K562 (cell line): ENCODE results near the gene IQCN. TPM values are rescaled to one million over a fixed set of nuclear protein-coding genes. Genes with fewer than 3 reads are reported as not detected.

ENCODE experiments used
- CGGBP1 ChIP-seq: fragments of 250-450 bp; sonication (Bioruptor Pico); IDR thresholded peaks from 2 replicates; pipeline ENCODE4 v1.9.0; 2021; ENCODE audit warnings: mild to moderate bottlenecking
- CTBP1 ChIP-seq: fragments of 450-650 bp; IDR thresholded peaks from 2 replicates; pipeline ENCODE4 v1.6.1; 2016; ENCODE audit warnings: borderline replicate concordance
- DLX4 ChIP-seq: fragments of 250-450 bp; sonication (Bioruptor Pico); IDR thresholded peaks from 2 replicates; pipeline ENCODE4 v1.6.1; 2021; ENCODE audit warnings: mild to moderate bottlenecking
- ESRRA ChIP-seq: fragments of 450-650 bp; IDR thresholded peaks from 2 replicates; pipeline ENCODE4 v1.6.1; 2014; ENCODE audit warnings: low read depth, mild to moderate bottlenecking, moderate library complexity, borderline replicate concordance
- ETV1 ChIP-seq: fragments of 450-650 bp; conservative IDR thresholded peaks from 2 replicates; pipeline ENCODE4 v1.6.1; 2016; ENCODE audit warnings: missing genetic modification characterization, control low read depth, low read depth, missing compliant biosample characterization
- FOXP1 ChIP-seq: sonication (generic); formaldehyde crosslinking; IDR thresholded peaks from 2 replicates; pipeline ENCODE4 v1.8.0; 2022; ENCODE audit warnings: mild to moderate bottlenecking, missing genetic modification reagents
- GATAD2A ChIP-seq: fragments of 450-650 bp; IDR thresholded peaks from 2 replicates; pipeline ENCODE4 v1.6.1; 2017
- GTF2B ChIP-seq: IDR thresholded peaks from 2 replicates; pipeline ENCODE4 v1.6.1; 2011; ENCODE audit not compliant: insufficient read length; ENCODE audit errors: extremely low read depth
- GTF2E2 ChIP-seq: fragments of 200-800 bp; sonication (Bioruptor generic); IDR thresholded peaks from 2 replicates; pipeline ENCODE4 v1.6.1; 2016; ENCODE audit warnings: missing genetic modification characterization, missing compliant biosample characterization
- HLTF ChIP-seq: fragments of 450-650 bp; IDR thresholded peaks from 2 replicates; pipeline ENCODE4 v1.6.1; 2016
- LARP7 ChIP-seq: fragments of 450-650 bp; IDR thresholded peaks from 2 replicates; pipeline ENCODE4 v1.6.1; 2016
- MCM3 ChIP-seq: fragments of 450-650 bp; IDR thresholded peaks from 2 replicates; pipeline ENCODE4 v1.6.1; 2016
- MYNN ChIP-seq, 2 experiments: sonication (generic); formaldehyde crosslinking in 1 of 2; IDR thresholded peaks; 2 replicates each; pipeline versions ENCODE4 v1.5.0 to v1.6.1; 2016 to 2020; ENCODE audit warnings: antibody characterized with exemption in 1 of 2, missing genetic modification reagents in 1 of 2
- NR0B1 ChIP-seq: fragments of 450-650 bp; IDR thresholded peaks from one replicate; pipeline ENCODE4 v1.6.1; 2018; ENCODE audit warnings: mild to moderate bottlenecking, moderate library complexity; ENCODE audit not compliant: partially characterized antibody
- SMAD2 ChIP-seq: fragments of 150-350 bp; IDR thresholded peaks from 2 replicates; pipeline ENCODE4 v1.6.1; 2014; ENCODE audit warnings: low read depth, mild to moderate bottlenecking, low read length
- ZNF146 ChIP-seq: IDR thresholded peaks from one replicate; pipeline ENCODE4 v1.6.1; 2018; ENCODE audit warnings: missing compliant biosample characterization; ENCODE audit not compliant: unreplicated experiment
- ZNF584 ChIP-seq: fragments of 200-800 bp; sonication (Bioruptor generic); IDR thresholded peaks from 2 replicates; pipeline ENCODE4 v1.6.1; 2016; ENCODE audit warnings: low read depth, mild to moderate bottlenecking, missing genetic modification characterization, missing compliant biosample characterization
- polyA plus RNA-seq, 8 experiments: library from polyadenylated mRNA; depleted of rRNA in 4 of 8; stranded (reverse) in 5 of 8; unstranded in 3 of 8; fragments of >200 nt; fragmentation: Nextera tagmentation in 2 of 8; fragmentation: Illumina TruSeq in 1 of 8; extraction: Ambion mirVana in 2 of 8; extraction: Trizol in 1 of 8; gene quantifications; 2 replicates each; pipeline versions ENCODE4 v1.2.1 to v1.2.3, GENCODE V29; 2011 to 2014; ENCODE audit warnings: inconsistent platforms in 1 of 8, missing spikeins in 1 of 8
- total RNA-seq, 7 experiments: library from RNA; depleted of rRNA in 6 of 7; stranded (reverse); fragments of >200 nt in 6 of 7; fragmentation: Illumina TruSeq in 2 of 7; extraction: Trizol in 2 of 7; gene quantifications; 2 replicates each; pipeline versions ENCODE4 v1.2.1 to v1.2.3, GENCODE V29; 2011 to 2021; ENCODE audit warnings: low replicate concordance in 1 of 7
- TF ChIP-seq, protein P1 (sequence below): fragments of 450-650 bp; IDR thresholded peaks from 2 replicates; pipeline ENCODE4 v1.6.1; 2018; ENCODE audit not compliant: partially characterized antibody
- TF ChIP-seq, protein P2 (sequence below): fragments of 200-800 bp; sonication (Bioruptor generic); IDR thresholded peaks from 2 replicates; pipeline ENCODE4 v1.6.1; 2017; ENCODE audit warnings: missing genetic modification characterization, missing compliant biosample characterization

The IQCN gene
- total and polyA plus RNA-seq, 9 of the 15 experiments (the other 6 are each of a cell fraction or from before 2014, with no cell fraction given) = 0.01 to 0.07 (median 0.04) TPM; not detected in 3

- TF ChIP-seq DLX4 (CRISPR knock-in tag) (no peak), GTF2E2 (tag) (peak; percentile 95), ESRRA (no peak), ETV1 (tag) (peak; percentile 88), MYNN (IDR thresholded peaks at IDR 0.05) (peak; percentile 49; the same call in 1 of the 2 replicates), MYNN (CRISPR knock-in tag; IDR thresholded peaks at IDR 0.05) (no peak), MCM3 (no peak), ZNF146 (CRISPR knock-in tag) (peak; percentile 0), GTF2B (no peak), CTBP1 (peak; percentile 67; the same call in 1 of the 2 replicates), HLTF (peak; percentile 13; the same call in 1 of the 2 replicates), FOXP1 (CRISPR knock-in tag) (peak; percentile 90), NR0B1 (no peak), SMAD2 (no peak), GATAD2A (peak; percentile 47; the same call in 1 of the 2 replicates), CGGBP1 (CRISPR knock-in tag) (no peak; the same call in 1 of the 2 replicates), ZNF584 (0 out of 2 replicates have a peak, but pooled peaks have one; percentile 39), LARP7 (no peak; the same call in 1 of the 2 replicates)
- TF ChIP-seq, protein P1, sequence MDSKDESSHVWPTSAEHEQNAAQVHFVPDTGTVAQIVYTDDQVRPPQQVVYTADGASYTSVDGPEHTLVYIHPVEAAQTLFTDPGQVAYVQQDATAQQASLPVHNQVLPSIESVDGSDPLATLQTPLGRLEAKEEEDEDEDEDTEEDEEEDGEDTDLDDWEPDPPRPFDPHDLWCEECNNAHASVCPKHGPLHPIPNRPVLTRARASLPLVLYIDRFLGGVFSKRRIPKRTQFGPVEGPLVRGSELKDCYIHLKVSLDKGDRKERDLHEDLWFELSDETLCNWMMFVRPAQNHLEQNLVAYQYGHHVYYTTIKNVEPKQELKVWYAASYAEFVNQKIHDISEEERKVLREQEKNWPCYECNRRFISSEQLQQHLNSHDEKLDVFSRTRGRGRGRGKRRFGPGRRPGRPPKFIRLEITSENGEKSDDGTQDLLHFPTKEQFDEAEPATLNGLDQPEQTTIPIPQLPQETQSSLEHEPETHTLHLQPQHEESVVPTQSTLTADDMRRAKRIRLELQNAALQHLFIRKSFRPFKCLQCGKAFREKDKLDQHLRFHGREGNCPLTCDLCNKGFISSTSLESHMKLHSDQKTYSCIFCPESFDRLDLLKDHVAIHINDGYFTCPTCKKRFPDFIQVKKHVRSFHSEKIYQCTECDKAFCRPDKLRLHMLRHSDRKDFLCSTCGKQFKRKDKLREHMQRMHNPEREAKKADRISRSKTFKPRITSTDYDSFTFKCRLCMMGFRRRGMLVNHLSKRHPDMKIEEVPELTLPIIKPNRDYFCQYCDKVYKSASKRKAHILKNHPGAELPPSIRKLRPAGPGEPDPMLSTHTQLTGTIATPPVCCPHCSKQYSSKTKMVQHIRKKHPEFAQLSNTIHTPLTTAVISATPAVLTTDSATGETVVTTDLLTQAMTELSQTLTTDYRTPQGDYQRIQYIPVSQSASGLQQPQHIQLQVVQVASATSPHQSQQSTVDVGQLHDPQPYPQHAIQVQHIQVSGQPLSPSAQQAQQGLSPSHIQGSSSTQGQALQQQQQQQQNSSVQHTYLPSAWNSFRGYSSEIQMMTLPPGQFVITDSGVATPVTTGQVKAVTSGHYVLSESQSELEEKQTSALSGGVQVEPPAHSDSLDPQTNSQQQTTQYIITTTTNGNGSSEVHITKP = peak; percentile 91
- TF ChIP-seq, protein P2, sequence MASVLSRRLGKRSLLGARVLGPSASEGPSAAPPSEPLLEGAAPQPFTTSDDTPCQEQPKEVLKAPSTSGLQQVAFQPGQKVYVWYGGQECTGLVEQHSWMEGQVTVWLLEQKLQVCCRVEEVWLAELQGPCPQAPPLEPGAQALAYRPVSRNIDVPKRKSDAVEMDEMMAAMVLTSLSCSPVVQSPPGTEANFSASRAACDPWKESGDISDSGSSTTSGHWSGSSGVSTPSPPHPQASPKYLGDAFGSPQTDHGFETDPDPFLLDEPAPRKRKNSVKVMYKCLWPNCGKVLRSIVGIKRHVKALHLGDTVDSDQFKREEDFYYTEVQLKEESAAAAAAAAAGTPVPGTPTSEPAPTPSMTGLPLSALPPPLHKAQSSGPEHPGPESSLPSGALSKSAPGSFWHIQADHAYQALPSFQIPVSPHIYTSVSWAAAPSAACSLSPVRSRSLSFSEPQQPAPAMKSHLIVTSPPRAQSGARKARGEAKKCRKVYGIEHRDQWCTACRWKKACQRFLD = peak; percentile 84; the same call in 1 of the 2 replicates
Measured at GRCh38 chr19:18291590-18292461, 17.6 kb upstream of the IQCN start (continued).
